AML-193 (cell line): Measurements from ENCODE around the gene YJEFN3.

Experiments
- DNase-seq, 2 experiments: peaks; one replicate each; lab custom pipeline; 2025; lab: John Stamatoyannopoulos, UW

The YJEFN3 gene

GRCh38 chr19:19523177-19523576 lies 5.5 kb upstream of the YJEFN3 start:
- DNase-seq = no peak

- DNase-seq = no peak
Measured at GRCh38 chr19:19524053-19524452, 4.7 kb upstream of the YJEFN3 start.

GRCh38 chr19:19525611-19526380 lies 2.9 kb upstream of the YJEFN3 start:
- DNase-seq = no peak

- no peak for DNase-seq
Measured at GRCh38 chr19:19526581-19527370, 1.9 kb upstream of the YJEFN3 start.

- no peak for DNase-seq
Measured at GRCh38 chr19:19527371-19527656, 1.4 kb upstream of the YJEFN3 start.

- no peak for DNase-seq
Measured at GRCh38 chr19:19527674-19528625, 761 bp upstream of the YJEFN3 start.

- no peak for DNase-seq
Measured at GRCh38 chr19:19529783-19530422, 1.2 kb downstream of the YJEFN3 start.

- DNase-seq = no peak
Measured at GRCh38 chr19:19530423-19530804, 1.7 kb downstream of the YJEFN3 start.

- DNase-seq = no peak
Measured at GRCh38 chr19:19530889-19531288, 2.2 kb downstream of the YJEFN3 start.

- peak; percentile 21 to 40 for DNase-seq
Measured at GRCh38 chr19:19531951-19532805, 3.5 kb downstream of the YJEFN3 start.

- no peak for DNase-seq
Measured at GRCh38 chr19:19532806-19533701, 4.3 kb downstream of the YJEFN3 start.

GRCh38 chr19:19533841-19534240 lies 5.1 kb downstream of the YJEFN3 start:
- no peak for DNase-seq

GRCh38 chr19:19534556-19535265 lies 6.0 kb downstream of the YJEFN3 start:
- no peak for DNase-seq

- no peak for DNase-seq
Measured at GRCh38 chr19:19535311-19536191, 6.8 kb downstream of the YJEFN3 start.

GRCh38 chr19:19537075-19538048 lies 8.7 kb downstream of the YJEFN3 start:
- no peak for DNase-seq

- DNase-seq = no peak
Measured at GRCh38 chr19:19538061-19538784, 9.5 kb downstream of the YJEFN3 start, which contains the start of gene CILP2. CILP2 (plus strand) TSS chr19:19538265; CDS start chr19:19538350, 85 bp downstream.
